GM11168 (cell line): ENCODE measurements around the gene PCDHB13.

ENCODE experiments used
- in situ Hi-C: fragments of 300-500 bp; cut with MboI; formaldehyde crosslinking; loops from one replicate; pipeline ENCODE4 v1.12.0; 2022; ENCODE audit warnings: low sequenced_read_pairs; ENCODE audit not compliant: unreplicated experiment

The PCDHB13 gene

GRCh38 chr5:141260458-141261237, 46.9 kb downstream of the PCDHB13 start:
- in situ Hi-C loops, result no loop called here

- in situ Hi-C loops, result no loop called here
Observed at GRCh38 chr5:141261238-141261546, 47.5 kb downstream of the PCDHB13 start.
